Measurements from ENCODE around the gene CDC42BPB.
A peak's percentile ranks its signal among the peaks of the same experiment; 100 is the strongest.
"Not testable (repeated sequence)": the region's sequence is repeated elsewhere in the genome, so short reads cannot be mapped to it uniquely, and the experiment has no call there.

CDC42BPB gene

DNA sequence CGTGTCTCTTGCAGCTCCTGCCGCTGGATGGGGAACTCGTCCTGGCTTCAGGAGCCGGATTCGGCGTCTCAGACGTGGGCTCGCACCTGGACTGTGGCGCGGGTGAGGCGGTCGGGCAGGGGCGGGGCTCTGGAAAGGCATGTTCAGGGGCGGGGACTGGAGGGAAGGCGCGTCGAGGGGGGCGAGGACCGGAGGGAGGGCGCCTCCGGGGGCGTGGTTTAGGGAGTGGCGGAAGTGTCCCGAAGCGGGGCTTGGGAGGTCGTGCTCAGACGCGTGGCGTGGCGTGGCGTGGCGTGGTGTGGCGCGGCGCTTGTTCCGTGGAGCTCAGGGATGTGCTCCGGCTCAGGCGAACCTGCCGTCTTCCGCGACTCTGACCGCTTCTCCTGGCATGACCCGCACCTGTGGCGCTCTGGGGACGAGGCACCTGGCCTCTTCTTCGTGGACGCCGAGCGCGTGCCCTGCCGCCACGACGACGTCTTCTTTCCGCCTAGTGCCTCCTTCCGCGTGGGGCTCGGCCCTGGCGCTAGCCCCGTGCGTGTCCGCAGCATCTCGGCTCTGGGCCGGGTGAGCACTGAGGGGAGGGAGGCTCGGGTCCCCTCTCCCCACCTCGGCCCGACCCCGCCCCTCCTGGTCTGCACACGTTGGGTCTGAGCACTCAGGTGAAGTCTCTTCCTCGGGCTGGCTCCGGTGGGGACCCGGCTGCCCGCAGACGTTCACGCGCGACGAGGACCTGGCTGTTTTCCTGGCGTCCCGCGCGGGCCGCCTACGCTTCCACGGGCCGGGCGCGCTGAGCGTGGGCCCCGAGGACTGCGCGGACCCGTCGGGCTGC is 128.7 kb downstream of the CDC42BPB start:
- DNase-seq (ENCODE audit: low spot score), result peak; percentile 59
- CTCF ChIA-PET, result no interaction called here
- POLR2A ChIA-PET (ENCODE audit: low non-redundant PET), result no interaction called here
- H3K27ac ChIP-seq, result no peak overlapping the region
- TF ChIP-seq, protein P1, sequence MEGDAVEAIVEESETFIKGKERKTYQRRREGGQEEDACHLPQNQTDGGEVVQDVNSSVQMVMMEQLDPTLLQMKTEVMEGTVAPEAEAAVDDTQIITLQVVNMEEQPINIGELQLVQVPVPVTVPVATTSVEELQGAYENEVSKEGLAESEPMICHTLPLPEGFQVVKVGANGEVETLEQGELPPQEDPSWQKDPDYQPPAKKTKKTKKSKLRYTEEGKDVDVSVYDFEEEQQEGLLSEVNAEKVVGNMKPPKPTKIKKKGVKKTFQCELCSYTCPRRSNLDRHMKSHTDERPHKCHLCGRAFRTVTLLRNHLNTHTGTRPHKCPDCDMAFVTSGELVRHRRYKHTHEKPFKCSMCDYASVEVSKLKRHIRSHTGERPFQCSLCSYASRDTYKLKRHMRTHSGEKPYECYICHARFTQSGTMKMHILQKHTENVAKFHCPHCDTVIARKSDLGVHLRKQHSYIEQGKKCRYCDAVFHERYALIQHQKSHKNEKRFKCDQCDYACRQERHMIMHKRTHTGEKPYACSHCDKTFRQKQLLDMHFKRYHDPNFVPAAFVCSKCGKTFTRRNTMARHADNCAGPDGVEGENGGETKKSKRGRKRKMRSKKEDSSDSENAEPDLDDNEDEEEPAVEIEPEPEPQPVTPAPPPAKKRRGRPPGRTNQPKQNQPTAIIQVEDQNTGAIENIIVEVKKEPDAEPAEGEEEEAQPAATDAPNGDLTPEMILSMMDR (conservative IDR thresholded peaks at IDR 0.05; ENCODE audit: low read depth), result no peak

DNA sequence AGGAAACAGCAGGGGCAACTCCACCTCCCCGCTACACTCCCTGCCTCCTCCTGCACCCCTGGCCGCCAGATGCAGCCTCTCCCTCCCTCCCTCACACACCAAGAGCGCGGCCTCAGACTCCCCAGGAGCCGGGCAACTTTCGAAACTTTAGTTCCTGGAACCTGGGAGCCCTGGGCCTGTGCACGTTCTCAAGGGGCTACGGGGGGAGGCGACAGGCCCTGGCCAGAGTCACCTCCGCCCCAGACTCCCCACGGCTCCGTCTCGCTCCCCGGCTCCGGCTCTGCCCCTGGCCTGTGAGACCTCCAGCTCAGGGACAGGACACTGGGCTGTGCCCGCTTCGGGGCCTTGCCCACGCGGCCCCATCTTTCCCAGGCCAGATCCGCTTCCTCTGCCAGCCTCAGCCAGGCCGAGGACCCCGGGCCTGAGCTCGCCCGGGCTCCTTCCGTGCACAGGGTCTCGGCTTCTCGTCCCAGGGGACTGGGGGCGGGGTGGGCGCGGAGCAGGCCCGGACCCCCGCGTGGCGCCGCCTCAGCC is 129.4 kb downstream of the CDC42BPB start:
- ChIA-PET CTCF (interaction anchor here (0.7 kb wide), 1 partner anchor 354 kb away, joined by 3 read pairs; no protein-coding TSS in a partner anchor), POLR2A (ENCODE audit: low non-redundant PET) (no interaction called here)
- 0 out of 2 replicates have a peak overlapping the region, but pooled peaks have one; percentile 0 for H3K27ac ChIP-seq
- TF ChIP-seq, protein P1 (conservative IDR thresholded peaks at IDR 0.05; ENCODE audit: low read depth), result no peak
- no peak for DNase-seq (ENCODE audit: low spot score)

- TF ChIP-seq, protein P1 (conservative IDR thresholded peaks at IDR 0.05; ENCODE audit: low read depth), result no peak
- peak; percentile 60 for DNase-seq (ENCODE audit: low spot score)
- ChIA-PET POLR2A (ENCODE audit: low non-redundant PET) (interaction anchor here (0.6 kb wide), 1 partner anchor 121 kb away, joined by 7 read pairs; no protein-coding TSS in a partner anchor), CTCF (interaction anchor here (0.7 kb wide), 1 partner anchor 353 kb away, joined by 3 read pairs; no protein-coding TSS in a partner anchor)
- 0 out of 2 replicates have a peak overlapping the region, but pooled peaks have one; percentile 0 for H3K27ac ChIP-seq
These were observed 129.9 kb downstream of the CDC42BPB start for GRCh38 chr14:102927346-102927877.

DNA sequence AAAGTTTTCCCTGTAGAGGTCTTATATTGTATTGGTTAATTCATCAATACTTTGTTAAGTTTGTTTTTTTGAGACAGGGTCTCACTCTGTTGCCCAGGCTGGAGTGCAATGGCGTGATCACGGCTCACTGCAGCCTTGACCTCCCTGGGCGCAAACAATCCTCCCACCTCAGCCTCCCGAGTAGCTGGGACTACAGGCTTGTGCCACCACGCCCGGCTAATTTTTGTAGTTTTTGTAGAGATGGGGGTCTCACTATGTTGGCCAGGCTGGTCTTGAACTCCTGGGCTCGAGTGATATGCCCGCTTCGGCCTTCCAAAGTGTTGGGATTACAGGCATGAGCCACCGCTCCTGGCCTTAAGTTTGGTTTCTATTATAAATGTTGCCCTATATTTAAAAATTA is 130.5 kb downstream of the CDC42BPB start:
- POLR2A ChIA-PET (ENCODE audit: low non-redundant PET), result interaction anchor here (0.6 to 0.7 kb wide), 2 partner anchors 9 to 121 kb away, joined by 7 read pairs; no protein-coding TSS in a partner anchor
- DNase-seq (ENCODE audit: low spot score); CTCF ChIA-PET; H3K27ac ChIP-seq: not testable (repeated sequence)

DNA sequence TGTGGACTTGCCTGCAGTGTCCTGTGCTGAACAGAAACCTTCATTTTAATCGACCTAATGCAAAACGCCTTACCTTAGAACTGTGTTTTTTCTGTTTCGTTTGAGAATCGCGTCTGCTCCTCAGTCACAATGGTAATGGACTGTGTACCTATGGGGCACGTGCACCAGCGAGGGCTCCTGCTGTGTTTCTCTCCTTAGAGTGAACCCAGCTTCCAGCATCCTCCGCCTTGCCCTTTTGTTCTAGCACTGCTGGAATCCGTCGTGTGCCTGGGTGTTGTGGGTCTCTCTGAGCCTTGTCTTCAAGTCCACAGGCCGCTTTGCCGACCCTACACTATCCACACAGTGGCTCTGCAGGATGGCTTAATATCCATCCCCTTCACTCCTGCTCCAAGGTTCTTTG is 131.2 kb downstream of the CDC42BPB start:
- H3K27ac ChIP-seq, result no peak overlapping the region
- ChIA-PET POLR2A (ENCODE audit: low non-redundant PET) (interaction anchor here (0.7 kb wide), 2 partner anchors 9 to 179 kb away, joined by 3 to 7 read pairs; no protein-coding TSS in a partner anchor), CTCF (interaction anchor here (1.1 kb wide), 1 partner anchor 14 kb away, joined by 3 read pairs; no protein-coding TSS in a partner anchor)
- DNase-seq (ENCODE audit: low spot score), result no peak
- TF ChIP-seq, protein P1 (conservative IDR thresholded peaks at IDR 0.05; ENCODE audit: low read depth), result no peak

- ChIA-PET CTCF (interaction anchor here (1.1 kb wide), 1 partner anchor 15 kb away, joined by 3 read pairs; no protein-coding TSS in a partner anchor), POLR2A (ENCODE audit: low non-redundant PET) (no interaction called here)
These were observed 131.7 kb downstream of the CDC42BPB start for GRCh38 chr14:102925646-102926045.

More at GRCh38 chr14:102925646-102926045, 131.7 kb downstream of the CDC42BPB start:
- no peak for DNase-seq (ENCODE audit: low spot score)
- H3K27ac ChIP-seq, result no peak overlapping the region
- TF ChIP-seq, protein P1 (conservative IDR thresholded peaks at IDR 0.05; ENCODE audit: low read depth), result no peak
